Fibroblast of skin of left biceps (primary cell): ENCODE data around the gene IRF2BP1.
"Not testable (repeated sequence)": the region's sequence is repeated elsewhere in the genome, so short reads cannot be mapped to it uniquely, and the experiment has no call there.

Experiments
- DNase-seq, 2 experiments: peaks; one replicate each; pipeline ENCODE4 v3.0.0-alpha.2; 2013; ENCODE audit warnings: low read depth in 2 of 2

IRF2BP1 gene

DNA sequence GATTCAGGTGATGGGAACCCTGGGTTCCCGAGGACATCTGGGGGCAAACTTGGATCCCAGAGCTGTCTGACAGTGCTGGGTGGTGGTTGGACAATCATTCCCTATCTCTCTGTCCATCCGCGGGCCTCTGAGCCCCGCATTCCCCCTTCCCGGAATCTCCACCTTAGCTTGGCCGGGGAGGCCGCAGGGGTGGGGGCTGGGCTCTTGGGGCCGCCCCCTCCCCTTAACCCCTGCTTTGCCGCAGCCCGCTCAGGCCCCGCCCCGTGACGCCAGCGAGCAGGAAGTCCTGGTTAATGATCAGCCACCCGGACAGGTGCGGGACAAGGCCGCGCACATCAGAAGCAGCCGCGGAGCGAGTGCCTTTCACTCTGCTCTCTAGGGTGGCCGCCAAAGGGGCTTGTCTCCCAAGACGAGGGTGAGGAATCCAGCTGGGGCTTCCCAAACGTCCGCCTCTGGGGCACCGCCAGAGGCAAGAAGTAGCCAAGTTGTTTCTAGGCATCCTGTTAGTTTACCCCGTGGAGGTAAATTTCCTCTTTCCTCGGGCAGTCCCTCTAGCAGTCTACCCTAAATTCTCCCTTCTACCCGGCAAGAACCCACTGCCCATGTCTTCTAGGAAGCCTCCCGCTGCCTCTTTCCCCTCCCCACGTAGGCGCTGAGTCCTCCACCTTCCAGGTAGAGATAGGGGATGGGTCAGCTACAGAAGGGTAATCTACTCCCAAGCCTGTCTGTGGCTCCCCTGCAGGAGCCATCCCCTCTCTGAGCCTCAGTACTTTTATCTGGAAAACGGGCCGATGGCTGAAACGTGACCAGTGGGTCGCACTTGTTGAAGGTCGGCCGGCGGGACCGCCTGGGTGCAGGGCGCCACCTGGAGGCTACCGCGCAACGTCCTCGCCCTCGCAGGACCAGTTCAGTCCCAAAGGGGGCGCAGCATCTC, 3.0 kb downstream of the IRF2BP1 start:
- DNase-seq = peak; percentile 45 to 53

DNA sequence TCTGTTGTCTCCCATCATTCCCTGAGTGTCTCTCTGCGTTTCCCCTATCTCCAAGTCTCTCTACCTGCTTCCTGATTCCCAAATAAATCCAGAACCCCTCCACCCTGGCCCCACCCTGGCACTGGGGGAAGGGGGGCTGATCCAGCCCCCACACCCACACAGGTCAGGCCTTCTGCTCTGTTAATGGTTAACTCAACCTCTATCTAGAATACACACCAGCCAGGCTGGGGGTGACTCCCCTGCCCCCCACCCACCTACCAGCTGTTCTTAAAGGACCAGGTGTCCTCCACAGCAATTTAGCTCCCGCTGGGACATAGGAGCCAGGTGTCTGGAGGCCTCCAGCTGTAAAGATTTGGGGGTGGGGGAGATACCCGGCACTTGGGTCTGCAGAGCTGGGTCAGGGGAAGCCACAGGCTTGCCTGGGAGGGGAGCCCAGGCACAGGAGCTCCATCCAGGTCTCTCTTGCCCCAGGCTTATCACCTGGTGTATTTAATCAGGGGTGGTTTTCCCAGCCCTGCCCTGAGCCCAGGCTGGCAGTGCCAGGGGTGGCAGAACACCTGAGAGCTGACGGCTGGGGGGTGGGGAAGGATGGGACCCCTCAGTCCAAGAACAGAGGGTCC, 3.9 kb downstream of the IRF2BP1 start:
- no peak for DNase-seq

DNA sequence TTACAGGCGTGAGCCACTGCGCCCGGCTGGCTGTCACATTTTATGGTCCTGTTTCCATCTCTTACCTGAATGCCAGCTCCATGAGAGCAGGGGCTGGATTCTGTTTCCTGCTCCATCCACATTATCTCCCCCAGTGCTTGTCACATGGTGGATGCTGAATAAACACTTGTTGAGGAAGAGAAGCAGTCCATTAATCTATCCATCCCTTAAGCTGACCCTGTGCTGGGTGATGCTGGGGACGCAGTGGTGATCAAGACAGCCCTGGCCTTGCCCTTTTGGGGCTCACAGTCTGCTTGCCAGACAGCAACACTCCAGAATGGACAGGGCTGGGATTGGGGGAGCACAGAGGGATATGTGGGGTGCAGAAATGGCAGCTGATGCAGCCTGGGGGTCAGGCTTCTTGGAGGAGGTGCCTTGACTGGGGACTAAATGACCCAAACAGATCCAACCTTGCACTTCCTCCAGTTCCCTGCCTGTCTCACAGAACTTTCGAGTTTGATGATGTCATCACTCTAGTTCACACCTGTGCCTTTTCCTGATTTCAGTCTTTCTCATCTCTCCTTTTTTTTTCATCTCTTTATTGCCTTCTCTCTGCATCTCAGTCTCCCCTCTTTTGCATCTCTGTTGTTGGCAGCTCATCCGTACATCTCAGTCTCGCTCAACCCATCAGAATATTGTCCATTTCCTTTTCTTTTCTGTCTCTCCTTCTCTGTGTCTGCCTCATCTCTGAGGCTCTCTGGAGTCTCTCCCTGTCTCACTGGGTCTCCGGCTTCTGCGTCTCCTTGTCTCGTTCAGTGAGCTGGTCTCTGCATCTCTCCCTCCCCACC, 4.6 kb downstream of the IRF2BP1 start:
- DNase-seq = no peak

DNA sequence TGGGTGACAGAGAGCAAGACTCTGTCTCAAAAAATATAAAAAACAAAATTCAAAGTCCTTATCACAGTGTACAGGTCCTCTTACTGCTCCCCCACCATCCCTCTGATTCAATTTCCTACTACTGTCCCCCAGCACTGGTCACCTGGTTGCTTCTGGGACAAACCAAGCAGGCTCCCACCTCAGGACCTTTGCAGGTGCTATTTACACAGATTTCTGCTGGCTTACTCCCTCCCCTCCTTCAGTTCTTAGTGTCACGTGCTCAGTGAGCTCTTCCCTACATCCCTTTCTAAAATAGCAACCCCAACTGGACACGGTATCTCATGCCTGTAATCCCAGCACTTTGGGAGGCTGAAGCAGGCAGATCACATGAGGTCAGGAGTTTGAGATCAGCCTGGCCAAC, 6.0 kb downstream of the IRF2BP1 start:
- no peak for DNase-seq

DNA sequence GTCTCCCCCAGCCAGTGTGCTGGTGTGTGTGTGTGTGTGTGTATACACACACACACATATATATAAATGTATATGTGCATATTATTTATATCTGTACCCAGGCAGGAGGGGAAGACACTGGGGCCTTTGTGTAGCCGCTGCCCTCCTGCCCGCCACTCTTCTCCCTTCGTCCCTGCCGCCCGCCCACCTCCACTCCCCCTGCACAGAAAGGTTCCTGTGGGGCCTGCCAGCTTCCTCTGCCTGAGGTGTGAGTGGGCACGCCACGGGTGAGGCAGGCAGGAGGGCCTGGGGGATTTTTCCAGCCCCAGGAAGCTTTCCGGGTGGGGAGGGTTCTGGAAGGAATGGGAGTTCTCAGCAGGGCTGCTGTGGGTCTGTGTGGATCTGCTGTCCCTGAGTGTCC, 6.9 kb downstream of the IRF2BP1 start:
- no peak for DNase-seq

DNA sequence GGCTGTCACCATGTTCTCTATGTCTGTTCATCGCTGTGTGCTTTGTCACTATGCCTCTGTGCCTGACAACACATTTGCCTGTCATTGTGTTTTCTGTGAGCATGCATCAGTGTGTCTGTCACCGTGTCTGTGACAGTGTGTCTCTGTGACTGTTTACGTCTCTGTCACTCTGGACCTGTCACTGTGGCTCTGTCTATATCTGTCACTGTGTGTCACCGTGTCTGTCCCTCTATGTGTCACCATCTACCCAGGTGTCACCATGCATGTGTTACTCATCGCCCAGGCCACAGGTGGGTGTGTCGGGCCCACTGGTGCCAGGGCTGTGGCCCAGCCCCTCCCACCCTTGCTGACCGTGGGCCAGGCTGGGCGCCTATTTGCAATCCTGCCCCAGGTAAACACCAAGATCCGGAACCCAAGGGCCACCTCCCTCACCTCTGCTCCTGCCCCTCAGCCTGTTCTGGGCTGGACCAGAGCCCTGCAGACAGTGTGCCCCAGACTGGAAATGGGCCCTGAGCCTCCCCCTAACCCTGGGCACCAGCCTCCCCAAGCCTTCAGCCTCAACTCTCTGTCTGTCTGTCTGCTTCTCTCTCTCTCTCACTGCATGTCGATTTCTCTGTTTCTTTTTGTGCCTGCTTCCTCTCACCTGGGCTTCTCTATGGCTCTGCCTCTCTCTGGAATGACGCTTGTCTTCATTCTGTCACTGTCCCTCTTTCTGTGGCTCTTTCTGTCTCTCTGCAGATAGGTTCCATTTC, 7.7 kb downstream of the IRF2BP1 start:
- no peak for DNase-seq

DNA sequence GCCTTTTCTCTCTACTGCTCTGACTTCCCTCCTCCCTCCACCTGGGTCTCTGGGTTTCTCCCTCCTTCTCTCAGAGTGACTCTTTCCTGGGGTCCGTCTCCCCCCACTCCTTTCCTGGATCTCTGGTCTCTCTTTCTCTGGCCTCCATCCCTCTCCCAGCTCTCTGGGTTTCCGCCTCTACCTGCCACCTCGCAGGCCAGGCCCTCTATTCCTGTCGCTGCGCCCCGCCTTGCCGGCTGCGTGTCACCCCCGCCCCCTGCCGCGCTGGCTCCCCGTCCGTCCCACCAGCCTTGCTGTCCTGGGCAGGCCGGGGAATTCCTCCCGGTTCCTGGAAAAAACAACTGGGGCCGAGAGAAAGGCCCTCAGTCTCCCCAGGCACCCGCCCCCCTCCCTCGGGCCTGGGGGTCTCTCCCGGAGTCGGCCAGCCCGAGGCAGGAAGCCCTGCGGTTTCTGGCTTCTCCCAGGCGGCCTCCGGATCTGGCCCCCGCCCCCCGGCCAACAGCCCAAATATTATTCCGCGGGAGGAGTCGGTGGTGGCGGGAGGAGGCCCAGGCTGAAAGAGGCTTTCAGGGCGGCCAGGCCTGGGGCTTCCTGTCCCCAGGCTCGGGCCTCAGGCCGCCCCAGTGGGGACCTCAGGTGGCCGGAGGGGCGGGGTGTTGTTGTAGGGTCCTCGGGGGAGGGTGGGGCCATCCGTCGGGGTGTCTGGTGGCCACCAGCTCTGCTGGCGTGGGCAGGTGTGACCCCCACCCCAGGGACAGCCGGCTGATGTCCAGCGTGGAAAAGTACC, 9.3 kb downstream of the IRF2BP1 start:
- peak; percentile 18 to 25 for DNase-seq

DNA sequence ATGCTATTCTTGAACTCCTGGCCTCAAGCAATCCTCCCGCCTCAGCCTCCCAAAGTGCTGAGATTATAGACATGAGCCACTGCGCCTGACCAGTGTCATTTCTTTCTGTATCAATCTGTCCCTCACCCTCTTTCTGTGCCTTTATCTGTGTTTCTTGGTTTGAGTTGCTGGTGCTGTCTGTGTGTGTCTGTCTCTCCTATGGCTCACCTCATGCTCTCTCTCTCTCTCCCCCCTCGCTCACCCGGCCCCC, 9.9 kb downstream of the IRF2BP1 start:
- no peak for DNase-seq

DNA sequence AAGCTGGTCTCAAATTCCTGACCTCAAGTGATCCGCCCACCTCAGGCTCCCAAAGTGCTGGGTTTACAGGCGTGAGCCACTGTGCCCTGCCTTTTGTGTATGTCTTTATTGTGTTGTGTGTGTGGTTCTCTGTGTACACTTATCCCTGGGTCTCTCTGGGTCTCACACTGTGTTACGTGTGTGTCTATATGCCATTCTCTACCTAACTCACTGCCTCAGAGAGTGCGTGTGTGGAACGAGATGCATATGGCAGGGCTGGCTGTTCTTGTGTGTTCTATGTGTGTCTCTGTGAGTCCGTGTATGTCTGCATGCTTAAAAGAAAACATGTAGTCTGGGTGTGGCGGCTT, 11.3 kb downstream of the IRF2BP1 start:
- no peak for DNase-seq

DNA sequence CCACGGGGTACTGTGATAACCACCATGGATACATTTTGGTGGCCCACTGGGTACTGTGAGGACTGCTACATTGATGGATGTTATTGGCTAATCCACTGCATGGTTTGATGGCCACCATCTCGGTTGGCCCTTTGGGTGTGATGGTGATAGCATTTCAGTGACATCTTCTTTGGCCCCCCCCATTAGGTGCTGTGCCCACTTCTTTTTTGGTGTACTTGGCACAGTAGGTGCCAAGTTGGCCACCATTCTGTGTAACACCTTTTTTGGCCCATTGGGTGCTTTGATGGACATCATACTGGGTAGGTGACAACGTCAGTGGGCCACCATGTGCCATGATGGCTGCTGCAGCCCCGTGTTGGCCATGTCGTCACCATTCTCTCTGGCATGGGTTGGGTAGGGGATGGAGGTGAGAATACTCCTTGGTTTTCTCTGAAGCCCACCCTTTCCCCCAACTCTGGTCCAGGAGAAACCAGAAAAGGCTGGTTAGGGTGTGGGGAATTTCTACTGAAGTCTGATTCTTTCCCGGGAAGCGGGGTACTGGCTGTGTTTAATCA, 12.6 kb downstream of the IRF2BP1 start:
- DNase-seq = no peak

DNA sequence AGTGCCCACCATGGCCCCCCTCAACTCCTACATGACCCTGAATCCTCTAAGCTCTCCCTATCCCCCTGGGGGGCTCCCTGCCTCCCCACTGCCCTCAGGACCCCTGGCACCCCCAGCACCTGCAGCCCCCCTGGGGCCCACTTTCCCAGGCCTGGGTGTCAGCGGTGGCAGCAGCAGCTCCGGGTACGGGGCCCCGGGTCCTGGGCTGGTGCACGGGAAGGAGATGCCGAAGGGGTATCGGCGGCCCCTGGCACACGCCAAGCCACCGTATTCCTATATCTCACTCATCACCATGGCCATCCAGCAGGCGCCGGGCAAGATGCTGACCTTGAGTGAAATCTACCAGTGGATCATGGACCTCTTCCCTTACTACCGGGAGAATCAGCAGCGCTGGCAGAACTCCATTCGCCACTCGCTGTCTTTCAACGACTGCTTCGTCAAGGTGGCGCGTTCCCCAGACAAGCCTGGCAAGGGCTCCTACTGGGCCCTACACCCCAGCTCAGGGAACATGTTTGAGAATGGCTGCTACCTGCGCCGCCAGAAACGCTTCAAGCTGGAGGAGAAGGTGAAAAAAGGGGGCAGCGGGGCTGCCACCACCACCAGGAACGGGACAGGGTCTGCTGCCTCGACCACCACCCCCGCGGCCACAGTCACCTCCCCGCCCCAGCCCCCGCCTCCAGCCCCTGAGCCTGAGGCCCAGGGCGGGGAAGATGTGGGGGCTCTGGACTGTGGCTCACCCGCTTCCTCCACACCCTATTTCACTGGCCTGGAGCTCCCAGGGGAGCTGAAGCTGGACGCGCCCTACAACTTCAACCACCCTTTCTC, 13.6 kb downstream of the IRF2BP1 start:
- DNase-seq = no peak

DNA sequence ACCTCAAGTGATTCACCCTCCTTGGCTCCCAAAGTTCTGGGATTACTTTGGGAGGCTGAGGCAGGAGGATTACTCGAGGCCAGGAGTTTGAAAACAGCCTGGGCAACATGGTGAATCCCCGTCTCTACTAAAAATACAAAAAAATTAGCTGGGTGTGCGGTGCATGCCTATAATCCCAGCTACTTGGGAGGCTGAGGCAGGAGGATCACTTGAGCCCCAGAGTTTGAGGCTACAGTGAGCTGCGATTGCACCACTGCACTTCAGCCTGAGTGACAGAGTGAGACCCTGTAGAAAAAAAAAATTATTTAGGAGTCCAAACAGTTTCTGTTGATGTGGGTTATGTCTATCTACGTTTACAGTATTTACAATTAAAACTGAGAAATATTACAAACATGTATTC, 15.1 kb downstream of the IRF2BP1 start:
- DNase-seq = no peak

DNA sequence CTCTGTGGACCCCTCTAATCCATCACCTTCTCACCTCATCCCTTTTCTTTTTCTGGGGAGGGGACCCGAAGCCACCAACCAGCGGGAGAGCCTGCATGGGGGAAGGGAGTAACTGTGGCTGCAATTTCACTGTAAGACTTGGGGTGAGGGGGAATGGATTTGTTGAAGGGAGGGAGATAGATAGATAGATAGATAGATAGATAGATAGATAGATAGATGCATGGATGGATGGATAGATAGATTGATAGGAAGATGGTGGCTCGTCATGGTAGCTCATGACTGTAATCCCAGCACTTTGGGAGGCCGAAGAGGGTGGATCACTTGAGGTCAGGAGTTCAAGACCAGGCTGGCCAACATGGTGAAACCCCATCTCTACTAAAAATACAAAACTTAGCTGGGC, 18.7 kb downstream of the IRF2BP1 start:
- DNase-seq = not testable (repeated sequence)

DNA sequence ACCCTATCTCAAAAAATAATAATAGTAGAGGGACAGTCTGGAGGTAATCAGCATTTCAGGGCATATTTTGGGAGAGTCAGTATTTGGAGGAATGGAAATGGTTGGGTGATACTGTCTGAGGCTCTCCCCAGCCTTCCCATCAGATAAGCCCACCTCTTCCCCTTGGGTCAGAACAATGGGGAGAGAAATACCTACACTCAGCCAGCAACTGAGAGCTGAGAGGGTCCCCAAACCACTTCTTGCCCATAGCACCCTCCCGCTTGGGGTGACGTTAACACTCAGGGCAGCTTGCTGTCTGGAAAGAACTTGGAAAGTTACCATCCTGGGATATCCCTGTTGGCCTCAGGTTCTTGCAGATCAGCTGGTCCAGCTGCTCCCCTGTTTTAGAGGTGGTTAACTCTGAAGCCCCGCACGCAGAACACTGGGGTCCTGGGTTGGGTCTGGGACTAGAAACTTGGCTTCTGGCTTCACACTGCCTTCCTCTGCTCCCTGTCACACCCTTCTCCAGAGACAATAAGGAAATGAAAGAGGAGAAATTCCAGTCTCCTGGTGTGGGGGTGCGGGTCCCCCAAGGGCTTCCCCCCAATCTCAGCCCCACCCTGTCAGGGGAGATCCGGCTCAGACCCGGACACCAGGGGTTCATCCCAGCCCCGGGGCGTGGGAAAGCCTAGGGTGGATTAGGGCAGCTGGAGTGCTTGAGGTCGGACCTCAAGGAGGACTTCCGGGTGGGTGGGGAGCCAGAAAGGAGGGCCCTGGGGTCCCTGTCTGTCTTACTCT, 19.4 kb downstream of the IRF2BP1 start:
- no peak for DNase-seq

DNA sequence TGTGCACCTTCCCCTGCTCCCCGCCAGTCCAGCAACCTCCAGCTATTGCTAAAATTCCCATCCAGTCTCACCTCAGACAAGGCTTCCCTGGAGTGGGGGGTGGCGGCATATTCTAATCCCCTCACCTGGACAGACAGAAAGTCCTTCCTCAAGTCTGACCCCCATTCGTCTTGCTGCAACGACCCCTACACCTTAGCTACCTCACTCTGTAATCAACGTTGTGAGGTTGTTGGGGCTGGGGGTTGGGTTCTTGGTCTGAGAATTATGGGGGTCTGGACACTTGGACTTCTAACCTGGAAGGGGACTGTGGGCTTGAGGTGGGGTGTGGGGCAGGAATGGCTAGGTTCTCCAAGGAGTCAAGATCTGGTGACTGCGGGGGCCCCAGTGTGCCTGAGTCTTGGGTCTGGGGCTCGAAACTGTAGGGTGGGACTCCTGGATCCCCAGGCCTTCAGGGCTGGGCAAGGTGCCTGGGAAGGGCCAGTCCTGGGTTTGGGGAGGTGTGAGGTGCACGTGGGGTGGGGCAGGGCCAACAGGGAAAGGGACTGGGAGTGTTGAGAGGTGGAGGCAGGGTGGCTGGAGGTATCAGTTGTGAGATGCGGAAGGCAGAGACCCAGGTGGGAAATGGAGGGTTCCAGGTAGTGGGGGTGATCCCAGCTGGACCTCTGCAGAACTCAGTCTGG, 20.5 kb downstream of the IRF2BP1 start:
- no peak for DNase-seq

DNA sequence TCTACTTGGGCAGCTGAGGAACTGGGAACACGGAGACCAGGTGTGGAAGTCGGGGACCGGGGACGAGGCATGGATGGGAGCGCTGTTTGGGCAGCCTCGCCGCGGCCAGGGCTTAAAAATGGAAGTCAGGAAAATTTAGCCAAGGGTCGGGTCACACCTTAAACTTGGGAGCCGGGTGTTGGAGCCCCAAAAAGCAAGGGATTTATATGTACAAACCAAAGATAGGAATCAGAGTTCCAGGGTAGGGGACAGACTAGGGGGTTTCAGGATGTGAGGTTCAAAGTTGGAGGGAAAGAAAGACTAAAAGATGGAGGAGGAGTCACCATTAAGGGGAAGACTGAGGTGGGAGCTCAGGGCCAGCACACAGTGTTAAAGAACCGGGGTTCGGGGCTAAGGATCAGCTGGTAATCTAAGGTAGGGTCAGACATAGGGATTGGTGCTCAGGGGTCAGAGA, 21.3 kb downstream of the IRF2BP1 start:
- no peak for DNase-seq

DNA sequence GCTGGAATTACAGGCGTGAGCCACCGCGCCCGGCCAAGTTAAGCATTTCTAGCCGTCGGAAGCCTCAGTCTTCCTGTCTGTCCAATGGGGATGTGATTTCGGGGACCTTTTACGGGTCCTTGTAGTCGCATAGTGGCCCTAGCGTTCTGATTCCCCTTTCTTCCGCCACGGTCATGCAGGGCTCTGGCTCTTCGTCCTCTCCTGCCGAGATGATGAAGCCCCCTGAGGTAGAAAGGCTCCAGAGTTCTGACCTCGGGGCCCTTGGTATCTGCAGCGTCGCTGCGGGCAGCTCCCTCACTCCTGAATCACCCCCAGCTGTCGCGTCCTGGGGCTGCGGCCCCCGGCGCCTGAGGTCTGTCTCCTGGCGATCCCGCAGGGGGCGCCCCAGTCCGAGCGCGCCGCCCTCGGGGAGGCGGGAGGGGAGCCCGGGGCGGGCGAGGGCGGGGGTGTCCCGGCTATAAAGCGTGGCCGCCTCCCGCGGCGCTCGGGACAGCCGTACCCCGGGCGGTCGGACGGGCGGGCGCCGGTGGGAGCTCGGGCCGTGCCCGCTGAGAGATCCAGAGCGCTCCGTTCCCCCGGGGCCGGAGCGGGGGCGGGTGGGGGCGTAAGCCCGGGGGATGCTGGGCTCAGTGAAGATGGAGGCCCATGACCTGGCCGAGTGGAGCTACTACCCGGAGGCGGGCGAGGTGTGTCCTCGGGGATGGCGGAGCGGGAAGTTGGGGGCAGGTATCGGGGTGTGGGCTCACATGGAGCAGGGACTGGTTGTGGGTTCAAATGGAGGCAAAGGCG, 21.9 kb downstream of the IRF2BP1 start, which contains the start of gene FOXA3:
FOXA3 (plus strand) TSS at position 487 of the 789 bp plus-strand sequence; CDS start at position 618, 131 bp downstream.
- no peak for DNase-seq
